IMR-90 (cell line): Measurements from ENCODE around the gene RGSL1. TPM values are rescaled to one million over a fixed set of nuclear protein-coding genes. Genes with fewer than 3 reads are reported as not detected.

Source experiments
- ATAC-seq: fragments of 200-7000 bp; cut with Tn5 transposase; 2 replicates; pipeline ENCODE4 v1.9.1; 2020; ENCODE audit warnings: low read depth, mild to moderate bottlenecking, moderate library complexity
- BruUV-seq: library from RNA; stranded (reverse); fragments of 400-500 nt; replicated peaks from 2 replicates; lab custom pipeline; 2021; lab: Mats Ljungman, UMichigan
- CTCF ChIA-PET: fragments of 300-600 bp; formaldehyde crosslinking; extraction: SDS; loops from one replicate; lab custom pipeline; 2021; ENCODE audit warnings: antibody characterized with exemption; lab: Yijun Ruan, JAX
- POLR2A ChIA-PET: fragments of 300-600 bp; sonication (Branson Sonifier 250); formaldehyde crosslinking; loops from one replicate; lab custom pipeline; 2022; ENCODE audit warnings: antibody characterized with exemption; ENCODE audit not compliant: unreplicated experiment; lab: Charles Lee
- DNase-seq: peaks from one replicate; pipeline ENCODE4 v3.0.0; 2013
- H2AFZ ChIP-seq: replicated peaks from 2 replicates; pipeline ENCODE3; 2013; ENCODE audit warnings: low read length, mild to moderate bottlenecking; ENCODE audit not compliant: poor library complexity
- H2AK5ac ChIP-seq: 2 replicates; pipeline ENCODE4 v1.6.1; 2013; ENCODE audit warnings: low read depth, low read length, inconsistent platforms
- H2AK9ac ChIP-seq: replicated peaks from 2 replicates; pipeline ENCODE3; 2013; ENCODE audit warnings: mild to moderate bottlenecking, low read depth, low read length, moderate library complexity; ENCODE audit not compliant: poor library complexity
- H2BK120ac ChIP-seq: 2 replicates; pipeline ENCODE4 v1.6.1; 2013; ENCODE audit warnings: low read depth, low read length, inconsistent platforms
- H2BK15ac ChIP-seq: 3 replicates; pipeline ENCODE4 v1.6.1; 2013; ENCODE audit warnings: low read depth, low read length, inconsistent platforms
- H2BK20ac ChIP-seq: 2 replicates; pipeline ENCODE4 v1.6.1; 2013; ENCODE audit warnings: low read depth, mild to moderate bottlenecking, inconsistent platforms, low read length, moderate library complexity
- H2BK5ac ChIP-seq: 2 replicates; pipeline ENCODE4 v1.6.1; 2013; ENCODE audit warnings: mild to moderate bottlenecking, low read depth, low read length, inconsistent platforms; ENCODE audit not compliant: poor library complexity, severe bottlenecking
- H3K14ac ChIP-seq: replicated peaks from 2 replicates; pipeline ENCODE4 v1.6.1; 2013; ENCODE audit warnings: low read depth, low read length, inconsistent platforms
- H3K18ac ChIP-seq: 2 replicates; pipeline ENCODE4 v1.6.1; 2013; ENCODE audit warnings: low read depth, low read length, control low read depth
- H3K23ac ChIP-seq: 2 replicates; pipeline ENCODE4 v1.6.1; 2013; ENCODE audit warnings: low read depth, low read length, inconsistent platforms
- H3K27ac ChIP-seq: 2 replicates; pipeline ENCODE4 v1.5.1; 2013; ENCODE audit warnings: mild to moderate bottlenecking, control low read depth, low read length; ENCODE audit not compliant: insufficient read depth
- H3K27me3 ChIP-seq: 2 replicates; pipeline ENCODE4 v1.6.1; 2013; ENCODE audit warnings: low read length; ENCODE audit not compliant: control insufficient read depth, insufficient read depth
- H3K36me3 ChIP-seq: 2 replicates; pipeline ENCODE4 v1.6.1; 2013; ENCODE audit warnings: low read length, mixed read lengths; ENCODE audit not compliant: control insufficient read depth, insufficient read depth
- H3K4ac ChIP-seq: 2 replicates; pipeline ENCODE4 v1.6.1; 2013; ENCODE audit warnings: low read depth, low read length, inconsistent platforms
- H3K4me1 ChIP-seq: 2 replicates; pipeline ENCODE4 v1.6.1; 2013; ENCODE audit warnings: low read length, mixed read lengths; ENCODE audit not compliant: control insufficient read depth, insufficient read depth
- H3K4me2 ChIP-seq: 2 replicates; pipeline ENCODE4 v1.6.1; 2013; ENCODE audit warnings: low read depth, mild to moderate bottlenecking, control low read depth, low read length, moderate library complexity
- H3K4me3 ChIP-seq: 2 replicates; pipeline ENCODE4 v1.5.1; 2013; ENCODE audit warnings: low read depth, mild to moderate bottlenecking, control low read depth, low read length, moderate library complexity; ENCODE audit not compliant: insufficient read depth
- H3K56ac ChIP-seq: 2 replicates; pipeline ENCODE4 v1.6.1; 2013; ENCODE audit warnings: low read length, inconsistent platforms; ENCODE audit not compliant: insufficient read depth; ENCODE audit errors: extremely low read depth
- H3K79me1 ChIP-seq, 2 experiments: 2 replicates each; pipeline ENCODE4 v1.6.1; 2013; ENCODE audit warnings: low read length in 2 of 2, inconsistent platforms in 1 of 2, low read depth in 1 of 2
- H3K9ac ChIP-seq: 2 replicates; pipeline ENCODE4 v1.6.1; 2013; ENCODE audit warnings: low read depth, low read length, control low read depth
- H3K9me1 ChIP-seq: 2 replicates; pipeline ENCODE4 v1.6.1; 2013; ENCODE audit warnings: low read length, inconsistent platforms; ENCODE audit not compliant: insufficient read depth
- H3K9me3 ChIP-seq: 2 replicates; pipeline ENCODE4 v1.6.1; 2013; ENCODE audit warnings: low read length; ENCODE audit not compliant: control insufficient read depth, insufficient read depth
- H4K20me1 ChIP-seq: 2 replicates; pipeline ENCODE4 v1.6.1; 2013; ENCODE audit warnings: low read length, inconsistent platforms; ENCODE audit not compliant: insufficient read depth
- H4K5ac ChIP-seq: 2 replicates; pipeline ENCODE4 v1.6.1; 2013; ENCODE audit warnings: mild to moderate bottlenecking, low read depth, low read length, control low read depth
- H4K8ac ChIP-seq, 2 experiments: 2 replicates each; pipeline ENCODE4 v1.6.1; 2013; ENCODE audit warnings: low read depth in 2 of 2, low read length in 2 of 2, control low read depth in 1 of 2, inconsistent platforms in 1 of 2
- H4K91ac ChIP-seq: 2 replicates; pipeline ENCODE4 v1.6.1; 2013; ENCODE audit warnings: low read depth, low read length, inconsistent platforms; ENCODE audit not compliant: insufficient read depth
- BHLHE40 ChIP-seq: fragments of 150-350 bp; IDR thresholded peaks from 2 replicates; pipeline ENCODE4 v1.6.1; 2016; ENCODE audit warnings: mild to moderate bottlenecking, low read depth, low read length
- CHD1 ChIP-seq: IDR thresholded peaks from 2 replicates; pipeline ENCODE4 v1.6.1; 2012; ENCODE audit warnings: low read depth, low read length, improper control_type of control experiment
- ELK1 ChIP-seq: fragments of 150-350 bp; IDR thresholded peaks from 2 replicates; pipeline ENCODE4 v1.6.1; 2016; ENCODE audit warnings: low read depth, mild to moderate bottlenecking, low read length, moderate library complexity, borderline replicate concordance
- FOS ChIP-seq: fragments of 150-350 bp; IDR thresholded peaks from 2 replicates; pipeline ENCODE4 v1.6.1; 2016; ENCODE audit warnings: low read depth, low read length
- NFE2L2 ChIP-seq: fragments of 150-350 bp; IDR thresholded peaks from 2 replicates; pipeline ENCODE4 v1.6.1; 2016; ENCODE audit warnings: low read depth, mild to moderate bottlenecking, low read length
- RAD21 ChIP-seq: IDR thresholded peaks from 2 replicates; pipeline ENCODE4 v1.6.1; 2012; ENCODE audit warnings: low read length, improper control_type of control experiment
- USF2 ChIP-seq: fragments of 150-350 bp; IDR thresholded peaks from 2 replicates; pipeline ENCODE4 v1.6.1; 2017; ENCODE audit warnings: mild to moderate bottlenecking, antibody characterized with exemption, low read length, low read depth
- WGBS, 2 experiments: methylation state at CpG; one replicate each; pipeline versions ENCODE4 v1.1.5 to v1.1.7; 2013; ENCODE audit warnings: missing lambda C conversion rate in 2 of 2; ENCODE audit not compliant: insufficient read length in 1 of 2; ENCODE audit errors: extremely low coverage in 2 of 2; 5-methylcytosine and 5-hydroxymethylcytosine counted together
- dilution Hi-C: fragments of 300-500 bp; cut with HindIII; formaldehyde crosslinking; loops from one replicate; pipeline ENCODE4 v1.14.3; 2018; ENCODE audit warnings: low sequenced_read_pairs; ENCODE audit not compliant: unreplicated experiment
- in situ Hi-C: fragments of 300-500 bp; cut with MboI; formaldehyde crosslinking; loops from 3 replicates; pipeline ENCODE4 v1.14.3; 2019; ENCODE audit warnings: low sequenced_read_pairs, inconsistent platforms, mixed read lengths
- intact Hi-C: fragments of 100-400 bp; cut with micrococcal nuclease; formaldehyde crosslinking; loops from 2 replicates; pipeline ENCODE4 v1.10.0; 2022
- polyA plus RNA-seq, 3 experiments: library from polyadenylated mRNA; depleted of rRNA; stranded (reverse); fragments of >200 nt; gene quantifications; 2 replicates each; pipeline ENCODE4 v1.2.3, GENCODE V29; 2012; ENCODE audit warnings: low replicate concordance in 1 of 3
- total RNA-seq: library from RNA; depleted of rRNA; stranded (reverse); fragments of >200 nt; gene quantifications from 2 replicates; pipeline ENCODE4 v1.2.3, GENCODE V29; 2012

RGSL1 gene
- total and polyA plus RNA-seq, 2 of the 4 experiments (the other 2 are of a cell fraction): not detected

- dilution Hi-C loops (no loop called here), intact Hi-C loops (no loop called here), in situ Hi-C loops (no loop called here)
- Histone ChIP-seq H2BK5ac (no peak overlapping the region), H3K27me3 (peaks cover 2% of the 10 kb centered on the region; the same call in 1 of the 2 replicates), H3K18ac (no peak overlapping the region), H2BK20ac (no peak overlapping the region), H3K9me3 (no peaks in the 10 kb centered on the region), H4K91ac (no peak overlapping the region), H3K23ac (no peak overlapping the region), H3K14ac (no peak overlapping the region), H3K9me1 (no peaks in the 10 kb centered on the region), H3K9ac (no peak overlapping the region), H3K4ac (no peak overlapping the region), H3K4me3 (no peak overlapping the region), H2AK5ac (no peak overlapping the region), H3K4me1 (no peaks in the 10 kb centered on the region), H3K79me1 (no peaks in the 10 kb centered on the region), H4K8ac (no peak overlapping the region), H4K5ac (no peak overlapping the region), H4K20me1 (no peaks in the 10 kb centered on the region), H3K36me3 (no peaks in the 10 kb centered on the region), H3K27ac (no peak overlapping the region), H2AK9ac (no peak overlapping the region), H3K56ac (no peak overlapping the region), H2AFZ (no peak overlapping the region), H2BK15ac (no peak overlapping the region), H3K4me2 (no peak overlapping the region), H2BK120ac (no peak overlapping the region)
- no peak for DNase-seq
- ChIA-PET CTCF (no interaction called here), POLR2A (interaction anchor here (0.7 kb wide), 1 partner anchor 259 kb away, joined by 3 read pairs; no protein-coding TSS in a partner anchor)
- no TSS peak for BruUV-seq
- no peak for ATAC-seq
- WGBS, 2 experiments: no CpG with 5 or more reads among the region's 1 CpG
- TF ChIP-seq CHD1: no peak
- TF ChIP-seq NFE2L2: no peak
- TF ChIP-seq ELK1: no peak
- no peak for TF ChIP-seq USF2
- TF ChIP-seq FOS: no peak
- no peak for TF ChIP-seq RAD21
- no peak for TF ChIP-seq BHLHE40
Observed at GRCh38 chr1:182405578-182405977, 44.4 kb upstream of the RGSL1 start.
